ENCODE results near the gene CHD5.

Gene CHD5

GRCh38 chr1:6177681-6178380 is 2.3 kb downstream of the CHD5 start:
- no peak for FAIRE-seq
- no peak for TF ChIP-seq POLR2AphosphoS5 (IDR thresholded peaks at IDR 0.05; ENCODE audit: low read depth, low read length)
- no peak for TF ChIP-seq POLR2A (IDR thresholded peaks at IDR 0.05; ENCODE audit: low read depth, low read length)
- TF ChIP-seq POU2F2 (IDR thresholded peaks at IDR 0.05; ENCODE audit: low read depth, low read length): no peak
- no peak for TF ChIP-seq PAX5 (IDR thresholded peaks at IDR 0.05; ENCODE audit: insufficient read depth, low read length, severe bottlenecking)
- TF ChIP-seq SPI1 (IDR thresholded peaks at IDR 0.05; ENCODE audit: low read depth, low read length): no peak
- TF ChIP-seq TAF1 (IDR thresholded peaks at IDR 0.05; ENCODE audit: low read depth, low read length): no peak
- no peak for DNase-seq (ENCODE audit: insufficient read length, low spot score)

GRCh38 chr1:6176779-6177178 is 3.3 kb downstream of the CHD5 start:
- TF ChIP-seq POU2F2 (IDR thresholded peaks at IDR 0.05; ENCODE audit: low read depth, low read length) (no peak), TAF1 (IDR thresholded peaks at IDR 0.05; ENCODE audit: low read depth, low read length) (no peak), SPI1 (IDR thresholded peaks at IDR 0.05; ENCODE audit: low read depth, low read length) (no peak), POLR2A (IDR thresholded peaks at IDR 0.05; ENCODE audit: low read depth, low read length) (no peak), POLR2AphosphoS5 (IDR thresholded peaks at IDR 0.05; ENCODE audit: low read depth, low read length) (no peak), PAX5 (IDR thresholded peaks at IDR 0.05; ENCODE audit: insufficient read depth, low read length, severe bottlenecking) (no peak)
- no peak for DNase-seq (ENCODE audit: insufficient read length, low spot score)
- no peak for FAIRE-seq

- TF ChIP-seq SPI1 (IDR thresholded peaks at IDR 0.05; ENCODE audit: low read depth, low read length) (no peak), POLR2A (IDR thresholded peaks at IDR 0.05; ENCODE audit: low read depth, low read length) (no peak), PAX5 (IDR thresholded peaks at IDR 0.05; ENCODE audit: insufficient read depth, low read length, severe bottlenecking) (no peak), TAF1 (IDR thresholded peaks at IDR 0.05; ENCODE audit: low read depth, low read length) (no peak), POU2F2 (IDR thresholded peaks at IDR 0.05; ENCODE audit: low read depth, low read length) (no peak), POLR2AphosphoS5 (IDR thresholded peaks at IDR 0.05; ENCODE audit: low read depth, low read length) (no peak)
- FAIRE-seq (no peak), DNase-seq (ENCODE audit: insufficient read length, low spot score) (no peak)
These were observed 4.7 kb downstream of the CHD5 start for GRCh38 chr1:6175411-6175828.

- no peak for TF ChIP-seq PAX5 (IDR thresholded peaks at IDR 0.05; ENCODE audit: insufficient read depth, low read length, severe bottlenecking)
- TF ChIP-seq SPI1 (IDR thresholded peaks at IDR 0.05; ENCODE audit: low read depth, low read length): no peak
- no peak for TF ChIP-seq POLR2AphosphoS5 (IDR thresholded peaks at IDR 0.05; ENCODE audit: low read depth, low read length)
- TF ChIP-seq POLR2A (IDR thresholded peaks at IDR 0.05; ENCODE audit: low read depth, low read length): no peak
- no peak for TF ChIP-seq POU2F2 (IDR thresholded peaks at IDR 0.05; ENCODE audit: low read depth, low read length)
- no peak for TF ChIP-seq TAF1 (IDR thresholded peaks at IDR 0.05; ENCODE audit: low read depth, low read length)
- FAIRE-seq: no peak
- DNase-seq (ENCODE audit: insufficient read length, low spot score): no peak
These were observed 5.3 kb downstream of the CHD5 start for GRCh38 chr1:6174621-6175410.

GRCh38 chr1:6172549-6172948 is 7.6 kb downstream of the CHD5 start:
- FAIRE-seq: no peak
- TF ChIP-seq TAF1 (IDR thresholded peaks at IDR 0.05; ENCODE audit: low read depth, low read length) (no peak), POU2F2 (IDR thresholded peaks at IDR 0.05; ENCODE audit: low read depth, low read length) (no peak), POLR2A (IDR thresholded peaks at IDR 0.05; ENCODE audit: low read depth, low read length) (no peak), PAX5 (IDR thresholded peaks at IDR 0.05; ENCODE audit: insufficient read depth, low read length, severe bottlenecking) (no peak), POLR2AphosphoS5 (IDR thresholded peaks at IDR 0.05; ENCODE audit: low read depth, low read length) (no peak), SPI1 (IDR thresholded peaks at IDR 0.05; ENCODE audit: low read depth, low read length) (no peak)
- DNase-seq (ENCODE audit: insufficient read length, low spot score): peak; percentile 7

- TF ChIP-seq POLR2AphosphoS5 (IDR thresholded peaks at IDR 0.05; ENCODE audit: low read depth, low read length): no peak
- no peak for TF ChIP-seq POU2F2 (IDR thresholded peaks at IDR 0.05; ENCODE audit: low read depth, low read length)
- no peak for TF ChIP-seq POLR2A (IDR thresholded peaks at IDR 0.05; ENCODE audit: low read depth, low read length)
- TF ChIP-seq TAF1 (IDR thresholded peaks at IDR 0.05; ENCODE audit: low read depth, low read length): no peak
- no peak for TF ChIP-seq SPI1 (IDR thresholded peaks at IDR 0.05; ENCODE audit: low read depth, low read length)
- no peak for TF ChIP-seq PAX5 (IDR thresholded peaks at IDR 0.05; ENCODE audit: insufficient read depth, low read length, severe bottlenecking)
- FAIRE-seq: no peak
- no peak for DNase-seq (ENCODE audit: insufficient read length, low spot score)
These were observed 8.5 kb downstream of the CHD5 start for GRCh38 chr1:6171548-6172124.

- no peak for FAIRE-seq
- no peak for DNase-seq (ENCODE audit: insufficient read length, low spot score)
- TF ChIP-seq SPI1 (IDR thresholded peaks at IDR 0.05; ENCODE audit: low read depth, low read length) (no peak), POU2F2 (IDR thresholded peaks at IDR 0.05; ENCODE audit: low read depth, low read length) (no peak), POLR2A (IDR thresholded peaks at IDR 0.05; ENCODE audit: low read depth, low read length) (no peak), POLR2AphosphoS5 (IDR thresholded peaks at IDR 0.05; ENCODE audit: low read depth, low read length) (no peak), PAX5 (IDR thresholded peaks at IDR 0.05; ENCODE audit: insufficient read depth, low read length, severe bottlenecking) (no peak), TAF1 (IDR thresholded peaks at IDR 0.05; ENCODE audit: low read depth, low read length) (no peak)
These were observed 9.3 kb downstream of the CHD5 start for GRCh38 chr1:6170742-6171201.

- DNase-seq (ENCODE audit: insufficient read length, low spot score) (no peak), FAIRE-seq (no peak)
- TF ChIP-seq POU2F2 (IDR thresholded peaks at IDR 0.05; ENCODE audit: low read depth, low read length): no peak
These were observed 9.9 kb downstream of the CHD5 start for GRCh38 chr1:6170116-6170741.

Data from GM12891 (cell line).